Prostate gland (tissue), 2 donors: ENCODE results near the gene KMT5B. TPM values are rescaled to one million over a fixed set of nuclear protein-coding genes. Genes with fewer than 3 reads are reported as not detected.

Source experiments
- DNase-seq: peaks from one replicate; pipeline ENCODE4 v3.0.0-alpha.2; 2019; ENCODE audit warnings: low spot score
- H3K27ac ChIP-seq, 2 donors: fragments of 200-600 bp; sonication (generic); 2 replicates each; pipeline ENCODE4 v1.5.1; 2017 to 2019
- H3K27me3 ChIP-seq: fragments of 200-600 bp; sonication (generic); replicated peaks from 2 replicates; pipeline ENCODE4 v1.5.1; 2019; ENCODE audit not compliant: insufficient read depth
- H3K36me3 ChIP-seq, 2 donors: fragments of 200-600 bp; sonication (generic); 1 replicate in 1 of 2; 2 replicates in 1 of 2; pipeline versions ENCODE4 v1.5.1 to v1.8.1; 2017 to 2019
- H3K4me1 ChIP-seq: fragments of 200-600 bp; sonication (generic); replicated peaks from 2 replicates; pipeline ENCODE4 v1.5.1; 2019
- H3K4me3 ChIP-seq, 2 donors: fragments of 200-600 bp; sonication (generic); 2 replicates each; pipeline ENCODE4 v1.5.1; 2017 to 2019
- H3K9me3 ChIP-seq: fragments of 200-600 bp; sonication (generic); 2 replicates; pipeline ENCODE4 v1.5.1; 2017
- POLR2A ChIP-seq: fragments of 450-650 bp; IDR thresholded peaks from one replicate; pipeline ENCODE4 v1.6.1; 2016; ENCODE audit warnings: antibody characterized with exemption, mild to moderate bottlenecking
- POLR2AphosphoS5 ChIP-seq: sonication (generic); formaldehyde crosslinking; IDR thresholded peaks from one replicate; pipeline ENCODE4 v1.6.1; 2017; ENCODE audit warnings: antibody characterized with exemption
- WGBS: methylation state at CpG from one replicate; pipeline ENCODE4 v1.1.5; 2018; 5-methylcytosine and 5-hydroxymethylcytosine counted together
- intact Hi-C: fragments of 100-400 bp; cut with DNase I; formaldehyde crosslinking; loops from one replicate; pipeline ENCODE4 v1.14.2; 2022
- total RNA-seq, 2 donors: library from RNA; depleted of rRNA; stranded (reverse); fragments of >200 nt; gene quantifications; one replicate each; pipeline ENCODE4 v1.1.0, GENCODE V29; 2016
- TF ChIP-seq, protein P1 (sequence below), 4 experiments: fragments of 200-600 bp in 2 of 4; fragments of 450-650 bp in 2 of 4; sonication (generic) in 2 of 4; IDR thresholded peaks; 1 replicate in 3 of 4; 2 replicates in 1 of 4; pipeline ENCODE4 v1.5.1; 2016 to 2019; ENCODE audit warnings: antibody characterized with exemption in 4 of 4, mild to moderate bottlenecking in 2 of 4, moderate library complexity in 2 of 4

KMT5B gene
- total RNA-seq, 2 donors from 2014 or later, result 41.0 to 57.7 TPM

DNA sequence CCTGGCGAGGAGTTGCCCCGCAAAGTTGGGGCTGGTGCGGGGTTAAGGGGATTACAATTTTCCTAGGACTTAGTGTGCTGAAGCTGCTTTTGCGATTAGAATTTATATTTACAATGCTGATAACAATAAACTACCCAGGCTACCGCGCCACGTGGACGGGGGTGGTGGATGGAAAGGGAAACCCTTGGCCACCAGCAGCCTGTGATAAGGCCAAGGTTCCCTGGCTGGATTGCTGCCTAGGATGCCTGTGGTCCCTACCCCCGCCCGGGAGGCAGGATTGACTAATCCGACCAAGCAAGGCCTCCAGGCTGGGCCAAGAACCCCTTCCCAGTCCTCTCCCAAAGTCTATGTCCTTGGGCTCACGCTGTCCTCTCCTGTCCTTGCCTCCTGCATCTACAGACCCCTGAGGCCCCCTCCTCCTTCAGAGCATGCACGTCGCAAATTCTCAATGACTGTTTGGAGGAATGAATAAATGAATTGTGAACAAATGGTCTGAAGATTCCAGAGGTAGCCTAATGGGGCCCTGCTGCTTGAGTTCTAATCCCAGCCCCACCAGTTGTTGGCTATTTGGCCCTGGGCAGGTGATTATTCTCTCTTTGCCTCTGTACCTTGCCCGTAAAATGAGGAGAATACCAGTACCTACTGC is 84.3 kb downstream of the KMT5B start:
- TF ChIP-seq POLR2A (no peak), POLR2AphosphoS5 (no peak)
- TF ChIP-seq, protein P1, sequence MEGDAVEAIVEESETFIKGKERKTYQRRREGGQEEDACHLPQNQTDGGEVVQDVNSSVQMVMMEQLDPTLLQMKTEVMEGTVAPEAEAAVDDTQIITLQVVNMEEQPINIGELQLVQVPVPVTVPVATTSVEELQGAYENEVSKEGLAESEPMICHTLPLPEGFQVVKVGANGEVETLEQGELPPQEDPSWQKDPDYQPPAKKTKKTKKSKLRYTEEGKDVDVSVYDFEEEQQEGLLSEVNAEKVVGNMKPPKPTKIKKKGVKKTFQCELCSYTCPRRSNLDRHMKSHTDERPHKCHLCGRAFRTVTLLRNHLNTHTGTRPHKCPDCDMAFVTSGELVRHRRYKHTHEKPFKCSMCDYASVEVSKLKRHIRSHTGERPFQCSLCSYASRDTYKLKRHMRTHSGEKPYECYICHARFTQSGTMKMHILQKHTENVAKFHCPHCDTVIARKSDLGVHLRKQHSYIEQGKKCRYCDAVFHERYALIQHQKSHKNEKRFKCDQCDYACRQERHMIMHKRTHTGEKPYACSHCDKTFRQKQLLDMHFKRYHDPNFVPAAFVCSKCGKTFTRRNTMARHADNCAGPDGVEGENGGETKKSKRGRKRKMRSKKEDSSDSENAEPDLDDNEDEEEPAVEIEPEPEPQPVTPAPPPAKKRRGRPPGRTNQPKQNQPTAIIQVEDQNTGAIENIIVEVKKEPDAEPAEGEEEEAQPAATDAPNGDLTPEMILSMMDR (IDR thresholded peaks at IDR 0.05), result no peak
- 18% methylated on average over 15 of the region's 15 CpGs for WGBS
- no peaks in the 10 kb centered on the region for H3K9me3 ChIP-seq
- peaks cover 7% of the 10 kb centered on the region for H3K4me1 ChIP-seq
- intact Hi-C loops, result no loop called here
- H3K27ac ChIP-seq, result peak overlapping the region; percentile 83 to 94
- DNase-seq, result peak; percentile 69
- no peaks in the 10 kb centered on the region for H3K27me3 ChIP-seq
- peak overlapping the region; percentile 36 to 42 for H3K4me3 ChIP-seq
- H3K36me3 ChIP-seq, result no peaks in the 10 kb centered on the region

DNA sequence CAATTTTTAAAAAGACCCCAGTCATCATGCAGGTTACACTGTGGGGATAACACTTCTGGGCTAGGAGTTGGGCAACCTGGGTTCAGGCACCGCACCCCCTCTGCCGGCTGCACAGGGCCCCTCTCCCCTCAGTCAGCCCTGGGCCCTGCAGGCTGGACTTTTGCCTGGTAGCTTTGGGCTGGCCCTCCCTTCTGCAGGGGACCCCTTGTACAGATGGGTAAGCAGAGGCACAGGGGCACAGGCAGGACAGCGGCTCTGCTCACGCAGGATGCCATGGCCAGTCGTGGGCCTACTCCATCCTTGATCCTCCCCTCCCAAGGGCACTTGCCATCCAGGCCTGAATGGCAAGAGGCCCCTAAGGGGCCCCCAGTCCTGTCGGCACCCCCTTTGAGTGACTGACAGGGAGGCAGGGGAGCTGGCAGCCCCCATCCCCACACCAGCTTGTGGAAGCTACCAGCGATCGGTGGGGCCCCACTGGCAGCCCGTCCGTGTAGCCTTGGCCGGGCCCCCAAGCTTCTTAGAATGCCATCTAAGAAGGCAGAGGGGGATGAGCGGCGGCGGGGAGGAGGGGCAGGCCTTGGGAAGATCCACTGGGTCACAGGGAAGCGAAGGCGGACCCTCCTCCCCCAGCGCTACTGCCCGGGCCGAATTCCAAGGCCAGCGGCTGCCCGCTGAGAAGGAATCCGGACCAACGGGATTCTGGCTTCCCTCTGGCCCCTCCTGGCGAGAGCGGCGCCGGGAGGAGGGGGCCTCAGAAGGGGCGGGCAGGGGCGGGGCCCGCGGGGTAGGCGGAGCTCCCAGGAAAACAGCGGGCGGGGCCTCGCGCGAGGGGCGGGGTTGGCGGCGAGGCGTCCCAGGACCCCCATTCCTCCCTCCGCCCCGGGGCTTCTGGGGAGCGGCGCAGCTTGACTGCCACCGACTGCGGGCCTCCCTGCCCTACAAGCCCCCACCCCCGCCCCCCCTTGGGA is 85.1 kb downstream of the KMT5B start:
- intact Hi-C loops, result no loop called here
- H3K36me3 ChIP-seq, result no peaks in the 10 kb centered on the region
- H3K27me3 ChIP-seq, result no peaks in the 10 kb centered on the region
- peak overlapping the region; percentile 83 to 94 for H3K27ac ChIP-seq
- DNase-seq, result peak; percentile 89
- no peaks in the 10 kb centered on the region for H3K9me3 ChIP-seq
- H3K4me1 ChIP-seq, result peaks cover 7% of the 10 kb centered on the region
- WGBS, result 9% methylated on average over 47 of the region's 48 CpGs
- H3K4me3 ChIP-seq, result peak overlapping the region; percentile 36 to 42
- TF ChIP-seq POLR2A, result peak; percentile 27
- peak; percentile 71 for TF ChIP-seq POLR2AphosphoS5
- TF ChIP-seq, protein P1 (IDR thresholded peaks at IDR 0.05), result no peak

DNA sequence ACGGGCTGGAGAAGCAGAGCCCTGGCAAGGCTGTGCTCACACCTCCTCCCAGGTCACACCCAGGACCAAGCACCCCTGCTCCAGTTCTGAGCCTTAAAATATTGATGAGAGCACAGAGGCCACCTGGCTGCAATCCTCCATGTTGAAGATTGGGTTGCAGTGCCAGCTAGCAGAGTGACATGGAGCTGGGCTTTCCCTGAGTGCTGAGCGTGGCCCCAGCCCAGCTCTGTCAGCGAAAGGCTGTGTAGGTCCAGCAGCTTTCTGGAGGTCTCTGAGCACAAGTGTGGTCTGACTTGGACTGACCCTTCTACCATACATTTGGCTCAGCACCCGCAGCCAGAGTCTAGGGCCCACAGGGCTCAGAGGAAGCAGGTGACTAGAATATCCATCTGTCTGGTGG is 87.9 kb downstream of the KMT5B start:
- Histone ChIP-seq H3K27ac (no peak overlapping the region), H3K4me1 (peaks cover 7% of the 10 kb centered on the region), H3K4me3 (no peak overlapping the region), H3K9me3 (no peaks in the 10 kb centered on the region), H3K36me3 (no peaks in the 10 kb centered on the region), H3K27me3 (no peaks in the 10 kb centered on the region)
- DNase-seq, result no peak
- intact Hi-C loops, result no loop called here
- WGBS, result 79% methylated on average over 4 of the region's 4 CpGs
- TF ChIP-seq POLR2A (no peak), POLR2AphosphoS5 (no peak)
- TF ChIP-seq, protein P1 (IDR thresholded peaks at IDR 0.05), result no peak

DNA sequence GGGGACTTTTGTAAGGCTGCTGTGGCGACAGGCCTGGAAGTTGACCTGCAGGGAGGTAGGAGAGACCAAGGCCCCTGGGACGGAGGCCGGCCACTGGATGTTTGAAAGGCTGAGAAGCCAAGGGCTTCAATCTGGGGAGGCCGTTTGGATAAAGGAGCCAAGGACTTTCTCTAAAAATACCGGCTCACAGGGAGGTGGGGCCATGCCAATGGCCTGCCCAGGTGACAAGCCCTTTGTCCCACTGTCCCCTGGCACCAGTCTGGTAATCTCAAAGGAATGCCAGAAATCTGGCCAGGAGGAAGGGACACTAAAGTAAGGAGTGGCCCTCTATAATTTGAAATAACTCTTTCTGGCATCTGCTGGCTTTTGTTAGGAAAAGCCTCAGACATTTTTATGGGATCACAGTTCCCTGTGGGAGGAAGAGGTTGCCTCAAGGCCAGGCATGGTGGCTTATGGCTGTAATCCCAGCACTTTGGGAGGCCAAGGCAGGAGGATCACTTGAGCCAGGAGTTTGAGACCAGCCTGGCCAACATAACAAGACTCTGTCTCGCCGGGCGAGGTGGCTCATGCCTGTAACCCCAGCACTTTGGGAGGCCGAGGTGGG is 90.1 kb downstream of the KMT5B start:
- WGBS, result 75% methylated on average over 9 of the region's 9 CpGs
- H3K9me3 ChIP-seq, result no peaks in the 10 kb centered on the region
- no peaks in the 10 kb centered on the region for H3K27me3 ChIP-seq
- DNase-seq, result no peak
- intact Hi-C loops, result no loop called here
- H3K4me3 ChIP-seq, result no peak overlapping the region
- H3K36me3 ChIP-seq, result no peaks in the 10 kb centered on the region
- peak overlapping the region; percentile 47 to 50 for H3K27ac ChIP-seq
- H3K4me1 ChIP-seq, result peaks cover 7% of the 10 kb centered on the region
- TF ChIP-seq, protein P1 (IDR thresholded peaks at IDR 0.05), result no peak
- no peak for TF ChIP-seq POLR2A
- TF ChIP-seq POLR2AphosphoS5, result no peak
